Endodermal cell (in vitro differentiated cells): Measurements from ENCODE around the gene PLCG2. TPM values are rescaled to one million over a fixed set of nuclear protein-coding genes. Genes with fewer than 3 reads are reported as not detected.
"Not testable (repeated sequence)": the region's sequence is repeated elsewhere in the genome, so short reads cannot be mapped to it uniquely, and the experiment has no call there.

Source experiments
- DNase-seq: peaks from one replicate; pipeline ENCODE4 v3.0.0-alpha.2; 2017
- H3K27ac ChIP-seq: 2 replicates; pipeline ENCODE4 v1.5.1; 2013; ENCODE audit warnings: mild to moderate bottlenecking, low read depth, low read length, moderate library complexity
- H3K27me3 ChIP-seq: 2 replicates; pipeline ENCODE4 v1.6.1; 2013; ENCODE audit warnings: mild to moderate bottlenecking, low read length, moderate library complexity; ENCODE audit not compliant: insufficient read depth, control insufficient read depth, poor library complexity, severe bottlenecking
- H3K36me3 ChIP-seq: 2 replicates; pipeline ENCODE4 v1.7.0; 2013; ENCODE audit warnings: mild to moderate bottlenecking, low read length, moderate library complexity; ENCODE audit not compliant: control insufficient read depth, insufficient read depth
- H3K4me1 ChIP-seq: one replicate; pipeline ENCODE4 v1.7.0; 2013; ENCODE audit warnings: low read length; ENCODE audit not compliant: control insufficient read depth, insufficient read depth
- H3K4me3 ChIP-seq: 2 replicates; pipeline ENCODE4 v1.5.1; 2013; ENCODE audit warnings: mild to moderate bottlenecking, low read length, moderate library complexity
- H3K9ac ChIP-seq: 2 replicates; pipeline ENCODE4 v1.6.1; 2013; ENCODE audit warnings: mild to moderate bottlenecking, low read length, moderate library complexity; ENCODE audit not compliant: poor library complexity, severe bottlenecking; ENCODE audit errors: extremely low read depth
- H3K9me3 ChIP-seq: 2 replicates; pipeline ENCODE4 v1.6.1; 2013; ENCODE audit warnings: mild to moderate bottlenecking, low read length, moderate library complexity; ENCODE audit not compliant: control insufficient read depth
- H3K27ac Mint-ChIP-seq: 2 replicates; pipeline ENCODE4 v1.8.0; 2020; ENCODE audit warnings: mixed read lengths
- H3K27me3 Mint-ChIP-seq: 2 replicates; pipeline ENCODE4 v1.8.0; 2021; ENCODE audit warnings: mild to moderate bottlenecking, mixed read lengths; ENCODE audit not compliant: insufficient read depth
- H3K36me3 Mint-ChIP-seq: 2 replicates; pipeline ENCODE4 v1.8.0; 2020; ENCODE audit warnings: low read depth, mixed read lengths
- H3K4me1 Mint-ChIP-seq: 2 replicates; pipeline ENCODE4 v1.8.0; 2020; ENCODE audit warnings: mixed read lengths
- H3K4me3 Mint-ChIP-seq: 2 replicates; pipeline ENCODE4 v1.8.0; 2020; ENCODE audit warnings: mild to moderate bottlenecking, moderate library complexity, mixed read lengths
- H3K9me3 Mint-ChIP-seq: 2 replicates; pipeline ENCODE4 v1.8.0; 2020; ENCODE audit warnings: mild to moderate bottlenecking, mixed read lengths
- WGBS, 2 experiments: methylation state at CpG; one replicate each; pipeline versions ENCODE4 v1.1.5 to v1.1.7; 2013; ENCODE audit warnings: missing lambda C conversion rate in 2 of 2, mixed read lengths in 1 of 2; ENCODE audit not compliant: insufficient coverage in 1 of 2, insufficient read length in 1 of 2; 5-methylcytosine and 5-hydroxymethylcytosine counted together
- total RNA-seq, 2 donors: library from RNA; stranded (reverse); fragmentation: NEBNext Ultra II Directional in 1 of 2; extraction: Animal tissue kit (Norgen Biotek cat#: 25700) in 1 of 2; gene quantifications; 2 replicates in 1 of 2; 3 replicates in 1 of 2; pipeline ENCODE4 v1.2.1, GENCODE V29; 2021
- TF ChIP-seq, protein P1 (sequence below): fragments of 200-600 bp; sonication (generic); conservative IDR thresholded peaks from 2 replicates; pipeline ENCODE4 v1.5.0; 2021; ENCODE audit warnings: antibody characterized with exemption, mild to moderate bottlenecking

Gene PLCG2
- total RNA-seq, 2 donors from 2014 or later: 34.7 to 48.4 TPM

DNA sequence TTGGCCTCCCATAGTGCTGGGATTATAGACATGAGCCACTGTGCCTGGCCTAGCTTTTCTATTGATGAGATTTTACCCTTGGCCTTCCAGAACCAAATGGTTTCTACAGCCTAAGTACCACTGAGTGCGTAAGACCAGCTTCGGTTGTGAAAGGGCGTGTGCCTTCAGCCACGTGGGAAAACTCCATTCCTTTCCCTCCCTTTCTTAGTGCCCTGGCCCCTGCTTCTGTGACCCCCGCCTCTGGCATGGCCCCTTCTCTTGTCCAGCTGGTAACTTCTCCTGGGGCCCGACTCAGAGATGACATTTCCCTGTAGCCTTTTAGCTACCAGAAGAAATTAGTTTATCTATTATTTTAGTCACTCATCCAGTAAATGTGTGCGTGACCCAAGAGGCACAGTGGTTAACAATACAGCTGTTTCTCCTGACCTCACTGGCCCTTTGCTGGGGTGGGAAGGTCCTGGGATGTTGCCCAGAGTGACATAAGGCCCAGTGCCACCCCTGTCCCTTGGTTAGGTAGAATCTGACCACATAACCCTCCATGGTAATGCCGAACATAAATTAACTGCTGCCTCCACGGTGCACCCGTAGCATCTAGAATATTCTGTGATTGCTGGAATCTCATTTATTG, 97.3 kb downstream of the PLCG2 start:
- TF ChIP-seq, protein P1, sequence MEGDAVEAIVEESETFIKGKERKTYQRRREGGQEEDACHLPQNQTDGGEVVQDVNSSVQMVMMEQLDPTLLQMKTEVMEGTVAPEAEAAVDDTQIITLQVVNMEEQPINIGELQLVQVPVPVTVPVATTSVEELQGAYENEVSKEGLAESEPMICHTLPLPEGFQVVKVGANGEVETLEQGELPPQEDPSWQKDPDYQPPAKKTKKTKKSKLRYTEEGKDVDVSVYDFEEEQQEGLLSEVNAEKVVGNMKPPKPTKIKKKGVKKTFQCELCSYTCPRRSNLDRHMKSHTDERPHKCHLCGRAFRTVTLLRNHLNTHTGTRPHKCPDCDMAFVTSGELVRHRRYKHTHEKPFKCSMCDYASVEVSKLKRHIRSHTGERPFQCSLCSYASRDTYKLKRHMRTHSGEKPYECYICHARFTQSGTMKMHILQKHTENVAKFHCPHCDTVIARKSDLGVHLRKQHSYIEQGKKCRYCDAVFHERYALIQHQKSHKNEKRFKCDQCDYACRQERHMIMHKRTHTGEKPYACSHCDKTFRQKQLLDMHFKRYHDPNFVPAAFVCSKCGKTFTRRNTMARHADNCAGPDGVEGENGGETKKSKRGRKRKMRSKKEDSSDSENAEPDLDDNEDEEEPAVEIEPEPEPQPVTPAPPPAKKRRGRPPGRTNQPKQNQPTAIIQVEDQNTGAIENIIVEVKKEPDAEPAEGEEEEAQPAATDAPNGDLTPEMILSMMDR: no peak
- WGBS, 2 experiments: 93 to 96% methylated on average over 5 to 10 of the region's 10 CpGs
- Mint-ChIP-seq H3K27ac (no peak overlapping the region), H3K9me3 (no peaks in the 10 kb centered on the region), H3K4me1 (peaks cover 21% of the 10 kb centered on the region), H3K36me3 (peaks cover 4% of the 10 kb centered on the region), H3K4me3 (no peak overlapping the region), H3K27me3 (no peaks in the 10 kb centered on the region)
- Histone ChIP-seq H3K4me3 (no peak overlapping the region), H3K36me3 (no peaks in the 10 kb centered on the region), H3K4me1 (peaks cover 6% of the 10 kb centered on the region), H3K9me3 (no peaks in the 10 kb centered on the region), H3K27ac (no peak overlapping the region), H3K27me3 (no peaks in the 10 kb centered on the region), H3K9ac (no peak overlapping the region)
- DNase-seq: no peak

DNA sequence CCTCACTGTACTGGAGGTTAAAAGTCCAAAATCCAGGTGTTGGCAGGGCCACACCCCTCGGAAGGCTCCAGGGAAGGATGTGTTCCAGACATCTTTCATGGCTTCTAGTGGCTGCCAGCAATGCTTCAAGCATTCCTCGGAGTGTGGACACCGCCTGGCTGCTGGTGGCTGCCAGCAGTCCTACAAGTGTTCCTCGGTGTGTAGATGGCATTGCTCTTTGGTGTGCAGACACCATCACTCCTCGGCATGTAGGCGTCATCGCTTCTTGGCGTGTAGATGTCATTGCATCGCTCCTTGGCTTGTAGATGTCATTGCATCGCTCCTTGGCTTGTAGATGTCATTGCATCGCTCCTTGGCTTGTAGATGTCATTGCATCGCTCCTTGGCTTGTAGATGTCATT, 98.4 kb downstream of the PLCG2 start:
- not testable (repeated sequence) for H3K4me3 Mint-ChIP-seq, H3K27me3 Mint-ChIP-seq, H3K4me3 ChIP-seq, H3K36me3 ChIP-seq, H3K9me3 Mint-ChIP-seq, H3K9me3 ChIP-seq, H3K27me3 ChIP-seq, H3K4me1 ChIP-seq, DNase-seq, H3K36me3 Mint-ChIP-seq, H3K27ac ChIP-seq, H3K9ac ChIP-seq, H3K27ac Mint-ChIP-seq
- 94 to 98% methylated on average over 10 to 12 of the region's 12 CpGs for WGBS, 2 experiments
- H3K4me1 Mint-ChIP-seq: peaks cover 21% of the 10 kb centered on the region

DNA sequence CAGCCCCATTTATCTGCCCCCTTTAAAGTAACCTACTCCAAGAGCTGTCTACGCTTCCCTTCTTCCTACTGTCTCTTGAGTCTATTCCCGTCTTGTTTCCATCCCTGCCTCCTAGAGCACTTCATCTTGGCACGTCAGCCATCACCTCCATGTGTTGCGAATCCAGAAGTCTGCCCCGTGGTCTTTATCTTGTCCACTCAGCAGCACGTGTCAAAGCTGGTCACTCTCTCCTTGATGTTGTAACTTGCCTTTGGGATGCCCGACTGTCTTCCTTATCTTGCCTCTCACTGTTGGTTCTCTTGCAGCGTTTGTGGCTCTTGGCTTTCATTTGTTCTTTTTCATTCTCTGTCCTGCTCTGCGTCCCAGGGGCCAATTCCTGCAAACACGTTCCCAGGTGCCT, 99.4 kb downstream of the PLCG2 start:
- no peak for DNase-seq
- Histone ChIP-seq H3K9ac (no peak overlapping the region), H3K27ac (no peak overlapping the region), H3K9me3 (no peaks in the 10 kb centered on the region), H3K4me3 (no peak overlapping the region), H3K4me1 (peaks cover 6% of the 10 kb centered on the region), H3K36me3 (no peaks in the 10 kb centered on the region), H3K27me3 (no peaks in the 10 kb centered on the region)
- H3K36me3 Mint-ChIP-seq: peaks cover 4% of the 10 kb centered on the region
- peaks cover 21% of the 10 kb centered on the region for H3K4me1 Mint-ChIP-seq
- no peaks in the 10 kb centered on the region for H3K27me3 Mint-ChIP-seq
- no peak overlapping the region for H3K4me3 Mint-ChIP-seq
- WGBS, 2 experiments: 89 to 91% methylated on average over 10 of the region's 10 CpGs
- no peak overlapping the region for H3K27ac Mint-ChIP-seq
- TF ChIP-seq, protein P1: no peak
- H3K9me3 Mint-ChIP-seq: no peaks in the 10 kb centered on the region

DNA sequence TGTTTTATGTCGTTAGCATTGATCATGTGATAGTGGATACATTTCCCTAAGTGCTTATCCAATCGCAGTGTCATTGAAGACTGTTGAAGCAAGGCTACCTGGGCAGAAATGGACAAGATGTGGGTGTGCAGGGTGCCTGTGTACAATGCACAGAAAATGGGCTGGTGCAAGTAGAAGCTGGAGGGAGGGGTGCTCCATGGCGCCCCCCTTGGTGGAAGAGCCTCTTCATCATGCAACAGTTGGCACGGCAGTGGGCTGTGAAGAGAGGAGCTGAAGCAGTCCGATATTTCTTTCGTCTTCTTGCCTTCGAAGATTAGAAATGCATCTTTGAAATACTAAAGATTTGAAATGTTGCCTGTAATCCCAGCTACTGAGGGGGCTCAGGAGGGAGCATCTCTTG, 100.5 kb downstream of the PLCG2 start:
- TF ChIP-seq, protein P1: peak; percentile 73
- Mint-ChIP-seq H3K4me1 (peaks cover 15% of the 10 kb centered on the region), H3K9me3 (no peaks in the 10 kb centered on the region), H3K36me3 (peaks cover 6% of the 10 kb centered on the region), H3K27ac (no peak overlapping the region), H3K4me3 (no peak overlapping the region), H3K27me3 (no peaks in the 10 kb centered on the region)
- no peaks in the 10 kb centered on the region for H3K36me3 ChIP-seq
- H3K27me3 ChIP-seq: no peaks in the 10 kb centered on the region
- no peak overlapping the region for H3K4me3 ChIP-seq
- DNase-seq: peak; percentile 64
- no peak overlapping the region for H3K9ac ChIP-seq
- H3K9me3 ChIP-seq: no peaks in the 10 kb centered on the region
- WGBS, 2 experiments: 85 to 87% methylated on average over 7 of the region's 7 CpGs
- H3K27ac ChIP-seq: no peak overlapping the region
- H3K4me1 ChIP-seq: peaks cover under 1% of the 10 kb centered on the region
